Activated CD4-positive, alpha-beta memory T cell treated with anti-CD3 and anti-CD28 coated beads for 36 hours (primary cell): ENCODE results near the gene IL20RB. TPM values are rescaled to one million over a fixed set of nuclear protein-coding genes. Genes with fewer than 3 reads are reported as not detected.

Experiments
- CTCF ChIA-PET: fragments of 350-600 bp; sonication (Branson Sonifier 250); formaldehyde crosslinking; loops from one replicate; lab custom pipeline; 2021; ENCODE audit warnings: antibody characterized with exemption, inconsistent platforms; lab: Charles Lee
- POLR2A ChIA-PET: fragments of 350-600 bp; sonication (Branson Sonifier 250); formaldehyde crosslinking; loops from one replicate; lab custom pipeline; 2021; ENCODE audit warnings: antibody characterized with exemption; lab: Charles Lee
- DNase-seq: peaks from one replicate; pipeline ENCODE4 v3.0.0-alpha.2; 2020
- H3K27ac Mint-ChIP-seq: one replicate; pipeline ENCODE4 v1.8.0; 2021; ENCODE audit warnings: mixed read lengths
- H3K27me3 Mint-ChIP-seq: one replicate; pipeline ENCODE4 v1.8.0; 2021; ENCODE audit warnings: mixed read lengths
- H3K36me3 Mint-ChIP-seq: one replicate; pipeline ENCODE4 v1.8.0; 2021; ENCODE audit warnings: mixed read lengths
- H3K4me1 Mint-ChIP-seq: one replicate; pipeline ENCODE4 v1.8.0; 2021; ENCODE audit warnings: low read depth, mixed read lengths
- H3K4me3 Mint-ChIP-seq: one replicate; pipeline ENCODE4 v1.8.0; 2021; ENCODE audit warnings: mild to moderate bottlenecking, mixed read lengths
- H3K9me3 Mint-ChIP-seq: one replicate; pipeline ENCODE4 v1.8.0; 2021; ENCODE audit warnings: mixed read lengths
- intact Hi-C: fragments of 100-400 bp; cut with micrococcal nuclease; formaldehyde crosslinking; loops from one replicate; pipeline ENCODE4 v1.15.1; 2023
- total RNA-seq, 2 experiments: library from RNA; stranded (reverse); gene quantifications; one replicate each; pipeline ENCODE4 v1.2.3, GENCODE V29; 2021

The IL20RB gene
- total RNA-seq, 2 experiments from 2014 or later = 0.80 to 0.97 TPM

- Mint-ChIP-seq H3K9me3 (no peaks in the 10 kb centered on the region), H3K36me3 (peaks cover 20% of the 10 kb centered on the region), H3K27me3 (no peaks in the 10 kb centered on the region), H3K4me1 (peaks cover 56% of the 10 kb centered on the region), H3K27ac (peak overlapping the region; percentile 34), H3K4me3 (no peak overlapping the region)
- no peak for DNase-seq
- POLR2A ChIA-PET = no interaction called here
- CTCF ChIA-PET = no interaction called here
- intact Hi-C loops = loop anchor here (10.0 kb wide), 1 partner anchor 733 kb away; the partner anchor contains the start of gene MSL2
These were observed 29.5 kb upstream of the IL20RB start for GRCh38 chr3:136928240-136928639.

GRCh38 chr3:136929977-136930670, 27.7 kb upstream of the IL20RB start:
- ChIA-PET POLR2A (no interaction called here), CTCF (interaction anchor here (1.6 kb wide), 1 partner anchor 178 kb away, joined by 4 read pairs; the partner anchor contains the start of gene STAG1)
- H3K9me3 Mint-ChIP-seq = no peaks in the 10 kb centered on the region
- H3K4me1 Mint-ChIP-seq = peaks cover 54% of the 10 kb centered on the region
- peaks cover 31% of the 10 kb centered on the region for H3K36me3 Mint-ChIP-seq
- no peak overlapping the region for H3K27ac Mint-ChIP-seq
- intact Hi-C loops = loop anchor here (10.0 kb wide), 1 partner anchor 735 kb away; the partner anchor contains the start of gene MSL2
- no peak for DNase-seq
- H3K4me3 Mint-ChIP-seq = no peak overlapping the region
- no peaks in the 10 kb centered on the region for H3K27me3 Mint-ChIP-seq

GRCh38 chr3:136931606-136932005, 26.2 kb upstream of the IL20RB start:
- H3K27ac Mint-ChIP-seq = no peak overlapping the region
- ChIA-PET CTCF (interaction anchor here (0.7 kb wide), 1 partner anchor 741 kb away, joined by 3 read pairs; no protein-coding TSS in a partner anchor), POLR2A (no interaction called here)
- peaks cover 39% of the 10 kb centered on the region for H3K36me3 Mint-ChIP-seq
- H3K4me1 Mint-ChIP-seq = peaks cover 50% of the 10 kb centered on the region
- peaks cover 4% of the 10 kb centered on the region for H3K9me3 Mint-ChIP-seq
- H3K27me3 Mint-ChIP-seq = no peaks in the 10 kb centered on the region
- intact Hi-C loops = no loop called here
- peak; percentile 26 for DNase-seq
- no peak overlapping the region for H3K4me3 Mint-ChIP-seq

GRCh38 chr3:136932523-136932922, 25.3 kb upstream of the IL20RB start:
- Mint-ChIP-seq H3K9me3 (peaks cover 11% of the 10 kb centered on the region), H3K27me3 (no peaks in the 10 kb centered on the region), H3K4me3 (no peak overlapping the region), H3K4me1 (peaks cover 51% of the 10 kb centered on the region), H3K36me3 (peaks cover 40% of the 10 kb centered on the region), H3K27ac (peak overlapping the region; percentile 74)
- CTCF ChIA-PET = interaction anchor here (1.6 kb wide), 1 partner anchor 180 kb away, joined by 7 read pairs; the partner anchor contains the start of gene STAG1
- no peak for DNase-seq
- intact Hi-C loops = no loop called here
- POLR2A ChIA-PET = interaction anchor here (1.2 kb wide), 1 partner anchor 70 kb away, joined by 3 read pairs; no protein-coding TSS in a partner anchor

GRCh38 chr3:136932978-136933772, 24.6 kb upstream of the IL20RB start:
- Mint-ChIP-seq H3K36me3 (peaks cover 35% of the 10 kb centered on the region), H3K9me3 (peaks cover 12% of the 10 kb centered on the region), H3K27ac (peak overlapping the region; percentile 74), H3K27me3 (no peaks in the 10 kb centered on the region), H3K4me3 (no peak overlapping the region), H3K4me1 (peaks cover 52% of the 10 kb centered on the region)
- CTCF ChIA-PET = interaction anchor here (1.6 kb wide), 1 partner anchor 181 kb away, joined by 7 read pairs; the partner anchor contains the start of gene STAG1
- no peak for DNase-seq
- POLR2A ChIA-PET = interaction anchor here (0.9 to 1.2 kb wide), 2 partner anchors 70 to 72 kb away, joined by 3 to 5 read pairs; partner anchors contain the start of gene NCK1
- intact Hi-C loops = no loop called here

- Mint-ChIP-seq H3K27me3 (no peaks in the 10 kb centered on the region), H3K4me1 (peaks cover 54% of the 10 kb centered on the region), H3K36me3 (peaks cover 25% of the 10 kb centered on the region), H3K4me3 (no peak overlapping the region), H3K9me3 (peaks cover 12% of the 10 kb centered on the region), H3K27ac (no peak overlapping the region)
- no peak for DNase-seq
- intact Hi-C loops = loop anchor here (5.0 kb wide), 1 partner anchor 75 kb away; the partner anchor contains the start of gene NCK1
- ChIA-PET POLR2A (no interaction called here), CTCF (no interaction called here)
These were observed 20.6 kb upstream of the IL20RB start for GRCh38 chr3:136937175-136937574.

- Mint-ChIP-seq H3K9me3 (peaks cover 12% of the 10 kb centered on the region), H3K4me1 (peaks cover 55% of the 10 kb centered on the region), H3K27ac (peak overlapping the region; percentile 23), H3K36me3 (peaks cover 25% of the 10 kb centered on the region), H3K4me3 (no peak overlapping the region), H3K27me3 (no peaks in the 10 kb centered on the region)
- intact Hi-C loops = loop anchor here (5.0 kb wide), 1 partner anchor 76 kb away; the partner anchor contains the start of gene NCK1
- no peak for DNase-seq
- CTCF ChIA-PET = no interaction called here
- POLR2A ChIA-PET = interaction anchor here (1.5 kb wide), 1 partner anchor 185 kb away, joined by 4 read pairs; no protein-coding TSS in a partner anchor
These were observed 19.9 kb upstream of the IL20RB start for GRCh38 chr3:136937851-136938250.

GRCh38 chr3:136938334-136938733, 19.4 kb upstream of the IL20RB start:
- DNase-seq = no peak
- CTCF ChIA-PET = interaction anchor here (0.7 to 1.6 kb wide), 2 partner anchors 75 to 186 kb away, joined by 3 to 5 read pairs; partner anchors contain the start of gene STAG1
- Mint-ChIP-seq H3K27me3 (no peaks in the 10 kb centered on the region), H3K4me1 (peaks cover 55% of the 10 kb centered on the region), H3K9me3 (peaks cover 12% of the 10 kb centered on the region), H3K36me3 (peaks cover 22% of the 10 kb centered on the region), H3K4me3 (no peak overlapping the region), H3K27ac (no peak overlapping the region)
- intact Hi-C loops = loop anchor here (5.0 kb wide), 1 partner anchor 76 kb away; the partner anchor contains the start of gene NCK1
- POLR2A ChIA-PET = interaction anchor here (1.5 to 1.7 kb wide), 2 partner anchors 76 to 185 kb away, joined by 4 to 5 read pairs; partner anchors contain the start of gene NCK1

- peaks cover 12% of the 10 kb centered on the region for H3K9me3 Mint-ChIP-seq
- peak overlapping the region; percentile 70 for H3K27ac Mint-ChIP-seq
- peaks cover 54% of the 10 kb centered on the region for H3K4me1 Mint-ChIP-seq
- H3K27me3 Mint-ChIP-seq = no peaks in the 10 kb centered on the region
- peaks cover 13% of the 10 kb centered on the region for H3K36me3 Mint-ChIP-seq
- CTCF ChIA-PET = interaction anchor here (1.6 kb wide), 1 partner anchor 187 kb away, joined by 5 read pairs; the partner anchor contains the start of gene STAG1
- intact Hi-C loops = loop anchor here (5.0 kb wide), 1 partner anchor 77 kb away; the partner anchor contains the start of gene NCK1
- DNase-seq = no peak
- POLR2A ChIA-PET = interaction anchor here (1.5 to 1.7 kb wide), 2 partner anchors 78 to 187 kb away, joined by 4 to 5 read pairs; partner anchors contain the start of gene NCK1
- no peak overlapping the region for H3K4me3 Mint-ChIP-seq
These were observed 18.3 kb upstream of the IL20RB start for GRCh38 chr3:136939489-136939888.

GRCh38 chr3:136942803-136943202, 15.0 kb upstream of the IL20RB start:
- peaks cover 14% of the 10 kb centered on the region for H3K36me3 Mint-ChIP-seq
- peaks cover 54% of the 10 kb centered on the region for H3K4me1 Mint-ChIP-seq
- no peaks in the 10 kb centered on the region for H3K9me3 Mint-ChIP-seq
- H3K27me3 Mint-ChIP-seq = no peaks in the 10 kb centered on the region
- intact Hi-C loops = no loop called here
- no peak overlapping the region for H3K4me3 Mint-ChIP-seq
- CTCF ChIA-PET = no interaction called here
- no peak for DNase-seq
- POLR2A ChIA-PET = interaction anchor here (1.2 kb wide), 1 partner anchor 23 kb away, joined by 3 read pairs; no protein-coding TSS in a partner anchor
- no peak overlapping the region for H3K27ac Mint-ChIP-seq

GRCh38 chr3:136943436-136943835, 14.3 kb upstream of the IL20RB start:
- peaks cover 49% of the 10 kb centered on the region for H3K4me1 Mint-ChIP-seq
- DNase-seq = no peak
- peaks cover 14% of the 10 kb centered on the region for H3K36me3 Mint-ChIP-seq
- intact Hi-C loops = no loop called here
- CTCF ChIA-PET = no interaction called here
- POLR2A ChIA-PET = no interaction called here
- H3K9me3 Mint-ChIP-seq = no peaks in the 10 kb centered on the region
- H3K27me3 Mint-ChIP-seq = no peaks in the 10 kb centered on the region
- H3K27ac Mint-ChIP-seq = no peak overlapping the region
- H3K4me3 Mint-ChIP-seq = no peak overlapping the region
